ENCODE results near the gene INTS1. TPM values are rescaled to one million over a fixed set of nuclear protein-coding genes. Genes with fewer than 3 reads are reported as not detected.

The INTS1 gene
- total and polyA plus RNA-seq, 10 of the 15 experiments (the other 5 are each of a cell fraction or from before 2014, with no cell fraction given): 0.52 to 89.0 (median 15.1) TPM

DNA sequence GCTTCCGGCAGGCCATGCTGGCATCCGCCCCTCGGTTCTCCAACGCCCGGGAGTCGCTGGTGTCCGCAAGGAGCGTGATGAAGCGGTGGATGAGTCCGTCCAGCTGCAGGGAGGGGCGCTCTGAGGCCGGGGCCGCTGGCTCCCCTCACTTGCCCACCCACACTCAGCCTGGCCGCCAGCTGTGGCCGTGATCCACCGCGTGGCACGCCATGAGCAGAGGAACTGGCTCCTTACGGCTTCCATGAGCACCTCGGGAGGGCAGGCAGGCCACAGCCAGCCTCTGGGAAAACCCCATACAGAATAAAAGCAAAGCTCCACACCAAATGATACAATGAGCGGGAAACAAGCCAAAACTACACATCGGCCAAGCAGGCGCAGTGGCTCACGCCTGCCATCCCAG lies 29.5 kb downstream of the INTS1 start:
- Histone ChIP-seq H3K4me1 (ENCODE audit: control insufficient read depth, insufficient read depth, low read length) (no peaks in the 10 kb centered on the region), H3K36me3 (ENCODE audit: control insufficient read depth in 2 of 2, insufficient read depth in 2 of 2, low read length in 1 of 2) (peaks cover 0 to 18% of the 10 kb centered on the region in 2 experiments; a peak in 2 of 4 replicates), H3K27me3 (replicated peaks in 1 of 2; ENCODE audit: control insufficient read depth in 2 of 2, insufficient read depth in 2 of 2, low read length in 1 of 2) (no peaks in the 10 kb centered on the region), H3K4me3 (no peak overlapping the region), H3K79me2 (ENCODE audit: control insufficient read depth, insufficient read depth, low read length) (no peaks in the 10 kb centered on the region), H3K27ac (ENCODE audit: control insufficient read depth, insufficient read depth) (no peak overlapping the region), H2AFZ (ENCODE audit: control insufficient read depth, low read depth, low read length) (no peak overlapping the region), H3K9me3 (replicated peaks; ENCODE audit: control insufficient read depth, insufficient read depth, low read length) (no peaks in the 10 kb centered on the region), H3K9ac (ENCODE audit: control insufficient read depth, insufficient read depth, low read length) (no peak overlapping the region), H4K20me1 (ENCODE audit: control insufficient read depth, insufficient read depth) (no peaks in the 10 kb centered on the region), H3K4me2 (ENCODE audit: control insufficient read depth, insufficient read depth) (no peak overlapping the region)
- intact Hi-C loops (cut with micrococcal nuclease; ENCODE audit: unreplicated experiment): no loop called here
- ChIA-PET RAD21 (ENCODE audit: unreplicated experiment) (interaction anchor here (1.0 kb wide), 1 partner anchor 37 kb away, joined by 4 read pairs; no protein-coding TSS in a partner anchor), SMC1A (ENCODE audit: uncharacterized antibody, unreplicated experiment) (interaction anchor here (0.8 kb wide), 1 partner anchor 253 kb away, joined by 3 read pairs; no protein-coding TSS in a partner anchor), POLR2A (no interaction called here), CTCF (interaction anchor here (0.5 to 1.5 kb wide), 16 partner anchors 8 to 370 kb away, joined by 3 to 7 read pairs (median 3); no protein-coding TSS in a partner anchor)
- ATAC-seq (no peak), FAIRE-seq (no peak), DNase-seq (ENCODE audit: low read depth, low spot score) (no peak)
- TF ChIP-seq STAT3 (IDR thresholded peaks at IDR 0.05; ENCODE audit: low read depth, low read length) (no peak), NR2C1 (IDR thresholded peaks at IDR 0.05) (no peak), ZSCAN29 (IDR thresholded peaks at IDR 0.05) (no peak), POLR2AphosphoS5 (IDR thresholded peaks at IDR 0.05; ENCODE audit: low read length) (no peak), HDAC2 (IDR thresholded peaks at IDR 0.05) (no peak), TBL1XR1 (IDR thresholded peaks at IDR 0.05; ENCODE audit: low read depth, low read length) (no peak), DPF2 (IDR thresholded peaks at IDR 0.05) (no peak), RUNX3 (IDR thresholded peaks at IDR 0.05; ENCODE audit: low read length) (no peak)
- TF ChIP-seq, protein P1, sequence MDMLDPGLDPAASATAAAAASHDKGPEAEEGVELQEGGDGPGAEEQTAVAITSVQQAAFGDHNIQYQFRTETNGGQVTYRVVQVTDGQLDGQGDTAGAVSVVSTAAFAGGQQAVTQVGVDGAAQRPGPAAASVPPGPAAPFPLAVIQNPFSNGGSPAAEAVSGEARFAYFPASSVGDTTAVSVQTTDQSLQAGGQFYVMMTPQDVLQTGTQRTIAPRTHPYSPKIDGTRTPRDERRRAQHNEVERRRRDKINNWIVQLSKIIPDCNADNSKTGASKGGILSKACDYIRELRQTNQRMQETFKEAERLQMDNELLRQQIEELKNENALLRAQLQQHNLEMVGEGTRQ (IDR thresholded peaks at IDR 0.05; ENCODE audit: borderline replicate concordance, low read depth, low read length): no peak
- TF ChIP-seq, protein P2, sequence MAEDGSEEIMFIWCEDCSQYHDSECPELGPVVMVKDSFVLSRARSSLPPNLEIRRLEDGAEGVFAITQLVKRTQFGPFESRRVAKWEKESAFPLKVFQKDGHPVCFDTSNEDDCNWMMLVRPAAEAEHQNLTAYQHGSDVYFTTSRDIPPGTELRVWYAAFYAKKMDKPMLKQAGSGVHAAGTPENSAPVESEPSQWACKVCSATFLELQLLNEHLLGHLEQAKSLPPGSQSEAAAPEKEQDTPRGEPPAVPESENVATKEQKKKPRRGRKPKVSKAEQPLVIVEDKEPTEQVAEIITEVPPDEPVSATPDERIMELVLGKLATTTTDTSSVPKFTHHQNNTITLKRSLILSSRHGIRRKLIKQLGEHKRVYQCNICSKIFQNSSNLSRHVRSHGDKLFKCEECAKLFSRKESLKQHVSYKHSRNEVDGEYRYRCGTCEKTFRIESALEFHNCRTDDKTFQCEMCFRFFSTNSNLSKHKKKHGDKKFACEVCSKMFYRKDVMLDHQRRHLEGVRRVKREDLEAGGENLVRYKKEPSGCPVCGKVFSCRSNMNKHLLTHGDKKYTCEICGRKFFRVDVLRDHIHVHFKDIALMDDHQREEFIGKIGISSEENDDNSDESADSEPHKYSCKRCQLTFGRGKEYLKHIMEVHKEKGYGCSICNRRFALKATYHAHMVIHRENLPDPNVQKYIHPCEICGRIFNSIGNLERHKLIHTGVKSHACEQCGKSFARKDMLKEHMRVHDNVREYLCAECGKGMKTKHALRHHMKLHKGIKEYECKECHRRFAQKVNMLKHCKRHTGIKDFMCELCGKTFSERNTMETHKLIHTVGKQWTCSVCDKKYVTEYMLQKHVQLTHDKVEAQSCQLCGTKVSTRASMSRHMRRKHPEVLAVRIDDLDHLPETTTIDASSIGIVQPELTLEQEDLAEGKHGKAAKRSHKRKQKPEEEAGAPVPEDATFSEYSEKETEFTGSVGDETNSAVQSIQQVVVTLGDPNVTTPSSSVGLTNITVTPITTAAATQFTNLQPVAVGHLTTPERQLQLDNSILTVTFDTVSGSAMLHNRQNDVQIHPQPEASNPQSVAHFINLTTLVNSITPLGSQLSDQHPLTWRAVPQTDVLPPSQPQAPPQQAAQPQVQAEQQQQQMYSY (CRISPR knock-in tag; IDR thresholded peaks at IDR 0.05): no peak
- in situ Hi-C loops (cut with MboI): no loop called here
- 89% methylated on average over 24 of the region's 24 CpGs for WGBS (ENCODE audit: insufficient coverage, insufficient replicate concordance, low lambda C conversion rate, missing lambda C conversion rate)
- no TSS peak for BruUV-seq (replicated peaks)

All from GM12878 (cell line).